WI38 (cell line): ENCODE measurements around the gene PLEKHA5.

Experiments
- H3K4me3 ChIP-seq: 2 replicates; pipeline ENCODE4 v1.5.1; 2011; ENCODE audit warnings: low read depth, mild to moderate bottlenecking, control low read depth, low read length
- CTCF ChIP-seq: IDR thresholded peaks from 2 replicates; pipeline ENCODE4 v1.5.1; 2012; ENCODE audit warnings: low read depth, mild to moderate bottlenecking, control low read depth, low read length

Gene PLEKHA5

GRCh38 chr12:19277711-19278110 is 148.2 kb downstream of the PLEKHA5 start:
- no peak for TF ChIP-seq CTCF
- no peak overlapping the region for H3K4me3 ChIP-seq

GRCh38 chr12:19278407-19278806 is 148.9 kb downstream of the PLEKHA5 start:
- TF ChIP-seq CTCF, result no peak
- H3K4me3 ChIP-seq, result no peak overlapping the region

GRCh38 chr12:19282133-19282699 is 152.7 kb downstream of the PLEKHA5 start:
- no peak overlapping the region for H3K4me3 ChIP-seq
- no peak for TF ChIP-seq CTCF

- no peak overlapping the region for H3K4me3 ChIP-seq
- TF ChIP-seq CTCF, result no peak
Observed at GRCh38 chr12:19284658-19285057, 155.1 kb downstream of the PLEKHA5 start.

- no peak for TF ChIP-seq CTCF
Observed at GRCh38 chr12:19285793-19286448, 156.4 kb downstream of the PLEKHA5 start.

GRCh38 chr12:19287302-19287701 is 157.8 kb downstream of the PLEKHA5 start:
- no peak overlapping the region for H3K4me3 ChIP-seq
- no peak for TF ChIP-seq CTCF

More at GRCh38 chr12:19285793-19286448, 156.4 kb downstream of the PLEKHA5 start:
- no peak overlapping the region for H3K4me3 ChIP-seq

- no peak for TF ChIP-seq CTCF
- H3K4me3 ChIP-seq, result no peak overlapping the region
Observed at GRCh38 chr12:19288161-19288560, 158.6 kb downstream of the PLEKHA5 start.
